ENCODE results near the gene METTL6. TPM values are rescaled to one million over a fixed set of nuclear protein-coding genes. Genes with fewer than 3 reads are reported as not detected.

METTL6 gene
- total RNA-seq, 5 donors from 2014 or later (not counting 1 experiment from before 2014, with no cell fraction given): 8.1 to 19.9 (median 14.7) TPM

DNA sequence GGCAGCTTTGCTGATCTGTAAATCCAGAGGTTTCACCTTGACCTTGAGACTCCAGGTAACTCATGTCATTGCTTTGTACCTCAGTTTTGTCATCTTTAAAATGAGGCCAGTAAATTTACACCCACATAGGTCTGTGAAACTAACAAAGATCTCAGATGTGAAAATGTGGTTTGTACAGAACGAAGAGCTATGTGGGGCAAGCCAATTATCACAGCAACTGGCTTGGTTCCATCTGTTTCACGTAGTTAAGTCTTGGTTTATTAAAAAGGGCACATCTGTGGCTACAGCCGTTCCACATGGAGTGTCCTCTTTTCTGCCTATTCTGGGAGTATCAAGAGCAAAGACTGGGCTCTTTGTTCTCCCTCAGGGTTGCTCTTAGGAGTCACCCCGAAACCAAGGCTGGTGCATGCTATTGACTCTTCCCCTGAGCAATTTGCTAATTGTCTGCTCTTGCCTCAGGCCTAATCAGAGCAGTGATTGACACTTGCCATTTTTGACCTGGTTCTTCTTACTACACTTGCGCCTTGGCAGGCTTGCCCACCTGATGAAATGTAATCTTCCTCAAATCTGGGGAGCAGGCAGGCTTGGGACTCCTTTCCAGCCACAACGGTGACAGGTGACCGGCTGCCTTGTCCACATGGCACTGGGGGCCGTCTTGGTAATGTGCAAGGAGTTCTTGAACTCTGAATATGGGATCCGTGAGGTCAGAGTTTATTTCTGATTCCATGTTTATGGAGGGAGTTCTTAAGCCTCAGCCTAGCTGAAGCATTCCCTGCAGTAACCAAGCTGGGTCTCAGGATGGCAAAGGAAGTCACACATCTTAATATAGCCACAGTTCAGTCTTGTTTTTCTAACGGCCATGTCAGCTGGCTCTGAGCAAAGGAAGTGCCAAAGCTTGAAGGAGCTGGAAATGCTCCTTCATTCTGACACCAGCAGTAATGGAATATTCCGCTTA, 40.2 kb upstream of the METTL6 start:
- Histone ChIP-seq H3K4me3 (ENCODE audit: control insufficient read depth in 1 of 2, extremely low read depth in 1 of 2, low read length in 1 of 2) (no peak overlapping the region), H3K27ac (ENCODE audit: low read length) (peak overlapping the region; percentile 39), H3K9me3 (no peaks in the 10 kb centered on the region), H3K36me3 (ENCODE audit: control insufficient read depth in 2 of 2, extremely low read depth in 1 of 2, insufficient read depth in 1 of 2, low read length in 1 of 2) (no peaks in the 10 kb centered on the region), H3K4me1 (ENCODE audit: control insufficient read depth in 1 of 2, extremely low read depth in 1 of 2, insufficient read depth in 2 of 2, low read length in 2 of 2) (peaks cover 0 to 31% of the 10 kb centered on the region in 2 experiments), H3K27me3 (replicated peaks in 1 of 2; ENCODE audit: control insufficient read depth in 2 of 2, extremely low read depth in 1 of 2, insufficient read depth in 2 of 2, low read length in 1 of 2) (no peaks in the 10 kb centered on the region)
- ChIA-PET POLR2A (no interaction called here), CTCF (interaction anchor here in 1 of 2 donors (0.7 kb wide), 1 partner anchor 1248 kb away, joined by 4 read pairs; no protein-coding TSS in a partner anchor)
- Mint-ChIP-seq H3K27ac (peak overlapping the region; percentile 19 to 80), H3K4me3 (no peak overlapping the region), H3K9me3 (no peaks in the 10 kb centered on the region), H3K27me3 (no peaks in the 10 kb centered on the region), H3K4me1 (peaks cover 3 to 17% (median 5%) of the 10 kb centered on the region in 3 donors), H3K36me3 (peaks cover 17% of the 10 kb centered on the region)
- 61% methylated on average over 8 of the region's 11 CpGs for WGBS (ENCODE audit: insufficient coverage)
- DNase-seq (peak in 1 of 35 experiments; percentile 19), ATAC-seq (replicated peaks in 1 of 4) (no peak)

GRCh38 chr3:15465876-15466585, 38.7 kb upstream of the METTL6 start:
- Histone ChIP-seq H3K4me1 (ENCODE audit: control insufficient read depth in 1 of 2, extremely low read depth in 1 of 2, insufficient read depth in 2 of 2, low read length in 2 of 2) (peaks cover 2 to 44% of the 10 kb centered on the region in 2 experiments), H3K36me3 (ENCODE audit: control insufficient read depth in 2 of 2, extremely low read depth in 1 of 2, insufficient read depth in 1 of 2, low read length in 1 of 2) (peaks cover 0 to 4% of the 10 kb centered on the region in 2 donors), H3K27ac (ENCODE audit: low read length) (no peak overlapping the region), H3K9me3 (no peaks in the 10 kb centered on the region), H3K4me3 (ENCODE audit: control insufficient read depth in 1 of 2, extremely low read depth in 1 of 2, low read length in 1 of 2) (no peak overlapping the region), H3K27me3 (replicated peaks in 1 of 2; ENCODE audit: control insufficient read depth in 2 of 2, extremely low read depth in 1 of 2, insufficient read depth in 2 of 2, low read length in 1 of 2) (no peaks in the 10 kb centered on the region)
- Mint-ChIP-seq H3K9me3 (no peaks in the 10 kb centered on the region), H3K27ac (no peak overlapping the region), H3K4me1 (peaks cover 13 to 28% (median 16%) of the 10 kb centered on the region in 3 donors), H3K27me3 (no peaks in the 10 kb centered on the region), H3K36me3 (peaks cover 18% of the 10 kb centered on the region), H3K4me3 (no peak overlapping the region)
- DNase-seq (no peak), ATAC-seq (replicated peaks in 1 of 4) (no peak)
- WGBS (ENCODE audit: insufficient coverage): 94% methylated on average over 2 of the region's 6 CpGs
- POLR2A ChIA-PET: no interaction called here
- CTCF ChIA-PET: no interaction called here

DNA sequence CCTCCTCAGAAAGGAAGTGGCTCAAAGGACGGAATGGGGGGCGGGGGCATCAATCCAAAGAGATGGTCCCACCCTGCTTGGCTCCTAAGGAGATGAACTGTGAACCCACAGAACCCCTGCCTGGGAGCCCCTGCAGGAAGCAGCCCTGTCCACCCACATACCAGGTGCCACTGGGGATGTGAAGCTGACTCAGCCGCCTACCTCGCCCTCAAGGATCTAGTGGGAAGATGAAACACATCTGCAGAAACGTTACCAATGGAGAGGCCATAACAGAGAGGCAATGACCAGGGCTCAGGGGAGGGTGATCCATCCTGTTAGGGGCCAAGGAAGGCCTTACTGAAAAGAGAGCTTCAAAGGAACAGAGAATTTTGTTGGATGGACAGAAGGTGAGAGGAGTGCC, 35.1 kb upstream of the METTL6 start:
- WGBS (ENCODE audit: insufficient coverage): 33% methylated on average over 3 of the region's 5 CpGs
- peaks cover 0 to 4% of the 10 kb centered on the region in 2 donors for H3K36me3 ChIP-seq (ENCODE audit: control insufficient read depth in 2 of 2, extremely low read depth in 1 of 2, insufficient read depth in 1 of 2, low read length in 1 of 2)
- H3K4me1 ChIP-seq (ENCODE audit: control insufficient read depth in 1 of 2, extremely low read depth in 1 of 2, insufficient read depth in 2 of 2, low read length in 2 of 2): peaks cover 2 to 36% of the 10 kb centered on the region in 2 experiments
- ATAC-seq (replicated peaks in 1 of 4) (no peak), DNase-seq (no peak)
- Mint-ChIP-seq H3K27ac (no peak overlapping the region), H3K36me3 (peaks cover 18% of the 10 kb centered on the region), H3K9me3 (peaks cover 0 to 4% (median 0%) of the 10 kb centered on the region in 3 donors), H3K4me1 (peaks cover 15 to 36% (median 21%) of the 10 kb centered on the region in 3 donors), H3K27me3 (no peaks in the 10 kb centered on the region), H3K4me3 (no peak overlapping the region)
- no peaks in the 10 kb centered on the region for H3K27me3 ChIP-seq (replicated peaks in 1 of 2; ENCODE audit: control insufficient read depth in 2 of 2, extremely low read depth in 1 of 2, insufficient read depth in 2 of 2, low read length in 1 of 2)
- POLR2A ChIA-PET: no interaction called here
- no peak overlapping the region for H3K27ac ChIP-seq (ENCODE audit: low read length)
- no peaks in the 10 kb centered on the region for H3K9me3 ChIP-seq
- H3K4me3 ChIP-seq (ENCODE audit: control insufficient read depth in 1 of 2, extremely low read depth in 1 of 2, low read length in 1 of 2): no peak overlapping the region
- CTCF ChIA-PET: no interaction called here

- Mint-ChIP-seq H3K9me3 (peaks cover 0 to 4% (median 0%) of the 10 kb centered on the region in 3 donors), H3K4me3 (peak overlapping the region in 1 of 3 donors; percentile 27), H3K27me3 (no peaks in the 10 kb centered on the region), H3K4me1 (peaks cover 15 to 29% (median 21%) of the 10 kb centered on the region in 3 donors), H3K36me3 (peaks cover 11% of the 10 kb centered on the region), H3K27ac (peak overlapping the region; percentile 39 to 53)
- POLR2A ChIA-PET: interaction anchor here in 1 of 2 donors (0.6 kb wide), 1 partner anchor 54 kb away, joined by 4 read pairs; no protein-coding TSS in a partner anchor
- DNase-seq: peak in 6 of 35 experiments; percentile 2 to 21 (median 9)
- WGBS (ENCODE audit: insufficient coverage): 0% methylated on average over 2 of the region's 4 CpGs
- CTCF ChIA-PET: interaction anchor here in 1 of 2 donors (0.6 to 1.0 kb wide), 3 partner anchors 22 to 95 kb away, joined by 3 read pairs; no protein-coding TSS in a partner anchor
- Histone ChIP-seq H3K9me3 (no peaks in the 10 kb centered on the region), H3K4me3 (ENCODE audit: control insufficient read depth in 1 of 2, extremely low read depth in 1 of 2, low read length in 1 of 2) (no peak overlapping the region), H3K36me3 (ENCODE audit: control insufficient read depth in 2 of 2, extremely low read depth in 1 of 2, insufficient read depth in 1 of 2, low read length in 1 of 2) (peaks cover 0 to 4% of the 10 kb centered on the region in 2 donors), H3K27me3 (replicated peaks in 1 of 2; ENCODE audit: control insufficient read depth in 2 of 2, extremely low read depth in 1 of 2, insufficient read depth in 2 of 2, low read length in 1 of 2) (no peaks in the 10 kb centered on the region), H3K4me1 (ENCODE audit: control insufficient read depth in 1 of 2, extremely low read depth in 1 of 2, insufficient read depth in 2 of 2, low read length in 2 of 2) (peaks cover 2 to 26% of the 10 kb centered on the region in 2 experiments), H3K27ac (ENCODE audit: low read length) (no peak overlapping the region)
- peak; percentile 34 to 71 (median 53) for ATAC-seq (replicated peaks in 1 of 4)
These were observed 33.7 kb upstream of the METTL6 start for GRCh38 chr3:15460891-15461531.

DNA sequence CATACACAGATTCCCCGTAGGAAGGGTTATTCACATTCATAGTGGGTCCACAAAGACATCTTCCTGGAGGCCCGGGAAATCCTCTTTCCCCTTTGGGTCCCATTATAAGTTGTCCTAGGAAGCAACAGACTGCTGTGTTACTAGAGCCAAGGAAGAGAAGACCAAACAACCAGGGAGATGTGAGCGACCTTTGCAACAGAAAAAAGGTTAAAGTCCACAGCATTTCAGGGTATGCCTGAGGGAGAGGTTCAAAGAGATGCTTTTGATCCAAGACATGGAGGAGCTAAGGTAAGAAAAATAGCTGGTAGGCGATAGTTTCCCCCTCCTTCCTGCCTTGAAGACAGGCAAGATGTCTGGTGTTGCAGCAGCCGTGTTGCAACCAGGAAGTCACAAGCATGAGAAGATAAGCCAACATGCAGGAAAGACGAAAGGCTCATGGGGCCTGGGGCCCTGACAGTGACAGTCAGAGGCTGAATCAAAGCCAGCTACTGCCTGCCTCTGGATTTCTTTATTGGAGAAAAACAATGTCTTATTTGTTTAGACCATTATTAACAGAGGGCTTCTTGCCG, 31.0 kb upstream of the METTL6 start:
- no peak overlapping the region for H3K4me3 Mint-ChIP-seq
- peaks cover 13% of the 10 kb centered on the region for H3K36me3 Mint-ChIP-seq
- Histone ChIP-seq H3K9me3 (no peaks in the 10 kb centered on the region), H3K4me1 (ENCODE audit: control insufficient read depth in 1 of 2, extremely low read depth in 1 of 2, insufficient read depth in 2 of 2, low read length in 2 of 2) (peaks cover 2 to 26% of the 10 kb centered on the region in 2 experiments), H3K36me3 (ENCODE audit: control insufficient read depth in 2 of 2, extremely low read depth in 1 of 2, insufficient read depth in 1 of 2, low read length in 1 of 2) (peaks cover 0 to 4% of the 10 kb centered on the region in 2 donors), H3K4me3 (ENCODE audit: control insufficient read depth in 1 of 2, extremely low read depth in 1 of 2, low read length in 1 of 2) (no peak overlapping the region), H3K27me3 (replicated peaks in 1 of 2; ENCODE audit: control insufficient read depth in 2 of 2, extremely low read depth in 1 of 2, insufficient read depth in 2 of 2, low read length in 1 of 2) (no peaks in the 10 kb centered on the region), H3K27ac (ENCODE audit: low read length) (no peak overlapping the region)
- no peak overlapping the region for H3K27ac Mint-ChIP-seq
- no peak for DNase-seq
- ATAC-seq (replicated peaks in 1 of 4): no peak
- peaks cover 0 to 4% (median 0%) of the 10 kb centered on the region in 3 donors for H3K9me3 Mint-ChIP-seq
- peaks cover 15 to 29% (median 21%) of the 10 kb centered on the region in 3 donors for H3K4me1 Mint-ChIP-seq
- 100% methylated on average over 4 of the region's 7 CpGs for WGBS (ENCODE audit: insufficient coverage)
- ChIA-PET POLR2A (no interaction called here), CTCF (no interaction called here)
- no peaks in the 10 kb centered on the region for H3K27me3 Mint-ChIP-seq

Measured in T-cell (primary cell).